Measurements from ENCODE around the gene ITPR2. TPM values are rescaled to one million over a fixed set of nuclear protein-coding genes. Genes with fewer than 3 reads are reported as not detected.

Gene ITPR2
- polyA plus RNA-seq, 1 experiment = 3.4 TPM

DNA sequence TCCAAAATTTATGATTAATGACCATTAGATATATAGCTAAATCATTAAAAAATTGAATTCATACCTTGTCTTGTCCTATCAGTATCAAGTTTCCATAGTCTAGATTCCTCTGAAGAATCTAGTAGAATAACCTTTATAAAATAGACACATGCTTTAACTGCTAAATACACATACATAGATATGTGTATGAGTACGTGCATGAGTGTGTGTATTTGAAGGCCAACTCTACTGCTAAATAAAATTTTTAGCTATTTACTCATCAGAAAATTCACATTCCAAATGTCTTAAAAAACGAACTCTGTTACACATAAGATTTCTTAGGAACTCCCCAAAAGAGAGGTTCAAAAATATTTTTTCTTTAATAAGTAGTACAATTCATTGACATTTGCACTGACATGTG lies 404.6 kb downstream of the ITPR2 start:
- no peaks in the 10 kb centered on the region for H3K9me3 ChIP-seq (ENCODE audit: control insufficient read depth, insufficient read depth, low read length)
- CTCF ChIA-PET = interaction anchor here (0.6 to 1.7 kb wide), 4 partner anchors 14 to 309 kb away, joined by 3 to 5 read pairs (median 3); no protein-coding TSS in a partner anchor
- TF ChIP-seq, protein P1, sequence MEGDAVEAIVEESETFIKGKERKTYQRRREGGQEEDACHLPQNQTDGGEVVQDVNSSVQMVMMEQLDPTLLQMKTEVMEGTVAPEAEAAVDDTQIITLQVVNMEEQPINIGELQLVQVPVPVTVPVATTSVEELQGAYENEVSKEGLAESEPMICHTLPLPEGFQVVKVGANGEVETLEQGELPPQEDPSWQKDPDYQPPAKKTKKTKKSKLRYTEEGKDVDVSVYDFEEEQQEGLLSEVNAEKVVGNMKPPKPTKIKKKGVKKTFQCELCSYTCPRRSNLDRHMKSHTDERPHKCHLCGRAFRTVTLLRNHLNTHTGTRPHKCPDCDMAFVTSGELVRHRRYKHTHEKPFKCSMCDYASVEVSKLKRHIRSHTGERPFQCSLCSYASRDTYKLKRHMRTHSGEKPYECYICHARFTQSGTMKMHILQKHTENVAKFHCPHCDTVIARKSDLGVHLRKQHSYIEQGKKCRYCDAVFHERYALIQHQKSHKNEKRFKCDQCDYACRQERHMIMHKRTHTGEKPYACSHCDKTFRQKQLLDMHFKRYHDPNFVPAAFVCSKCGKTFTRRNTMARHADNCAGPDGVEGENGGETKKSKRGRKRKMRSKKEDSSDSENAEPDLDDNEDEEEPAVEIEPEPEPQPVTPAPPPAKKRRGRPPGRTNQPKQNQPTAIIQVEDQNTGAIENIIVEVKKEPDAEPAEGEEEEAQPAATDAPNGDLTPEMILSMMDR (IDR thresholded peaks at IDR 0.05; ENCODE audit: low read depth, low read length) = no peak
- no peak overlapping the region for H3K27ac ChIP-seq (ENCODE audit: low read depth, low read length)
- H3K27me3 ChIP-seq (ENCODE audit: control insufficient read depth, insufficient read depth, low read length) = no peaks in the 10 kb centered on the region
- no peak for DNase-seq (ENCODE audit: low read depth, low spot score)
- POLR2A ChIA-PET = no interaction called here
- no peak overlapping the region for H3K4me3 ChIP-seq (ENCODE audit: low read depth, low read length)

DNA sequence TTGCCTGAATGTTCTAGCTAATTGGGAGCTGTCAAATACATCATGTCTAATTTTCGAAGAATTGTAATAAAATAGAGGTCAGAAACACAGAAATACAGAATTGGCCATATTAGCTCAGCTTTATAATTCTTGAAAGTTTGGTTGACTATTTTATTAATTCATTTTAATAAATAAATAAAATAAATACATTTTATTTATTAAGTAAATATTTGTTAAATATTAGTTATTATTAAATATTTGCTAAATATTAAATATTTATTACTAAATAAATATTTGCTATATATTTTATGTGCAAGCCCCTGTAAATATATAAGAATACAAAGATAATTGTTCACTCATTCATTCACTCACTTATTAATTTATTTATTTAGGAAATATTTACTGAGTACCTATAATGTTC lies 406.3 kb downstream of the ITPR2 start:
- POLR2A ChIA-PET = no interaction called here
- TF ChIP-seq, protein P1 (IDR thresholded peaks at IDR 0.05; ENCODE audit: low read depth, low read length) = no peak
- no peak for DNase-seq (ENCODE audit: low read depth, low spot score)
- CTCF ChIA-PET = interaction anchor here (1.1 to 1.9 kb wide), 2 partner anchors 7 to 308 kb away, joined by 4 to 8 read pairs; no protein-coding TSS in a partner anchor
- H3K27ac ChIP-seq (ENCODE audit: low read depth, low read length) = no peak overlapping the region
- H3K27me3 ChIP-seq (ENCODE audit: control insufficient read depth, insufficient read depth, low read length) = no peaks in the 10 kb centered on the region
- no peaks in the 10 kb centered on the region for H3K9me3 ChIP-seq (ENCODE audit: control insufficient read depth, insufficient read depth, low read length)
- no peak overlapping the region for H3K4me3 ChIP-seq (ENCODE audit: low read depth, low read length)

DNA sequence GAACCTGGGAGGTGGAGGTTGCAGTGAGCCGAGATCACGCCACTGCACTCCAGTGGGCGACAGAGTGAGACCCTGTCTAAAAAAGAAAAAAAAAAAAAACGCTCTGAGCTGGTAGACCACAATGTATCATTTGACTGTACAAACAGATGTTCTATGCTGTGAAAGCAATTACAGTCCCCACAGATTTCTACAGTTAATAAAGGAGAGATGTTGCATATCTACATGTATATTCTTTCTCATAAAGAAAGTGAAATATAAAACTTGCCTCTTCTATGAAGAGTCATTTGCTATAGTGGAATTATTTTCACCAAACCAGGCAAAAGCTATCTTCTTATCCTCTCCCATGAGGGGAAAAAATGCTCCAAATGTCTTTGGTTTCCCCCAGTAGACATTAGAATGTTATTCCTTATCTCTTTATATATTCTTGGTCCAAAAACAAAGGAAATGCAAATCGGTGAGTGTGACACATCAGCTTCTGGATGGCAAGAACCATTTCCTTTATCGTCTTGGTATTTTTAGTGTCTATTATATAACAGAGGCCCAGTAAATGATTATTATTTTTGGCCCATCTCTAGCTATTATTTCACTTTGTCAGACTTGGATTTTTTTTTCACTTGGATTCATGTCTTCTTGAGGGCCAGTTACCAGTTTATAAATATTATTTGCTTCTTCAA lies 407.3 kb downstream of the ITPR2 start:
- H3K9me3 ChIP-seq (ENCODE audit: control insufficient read depth, insufficient read depth, low read length) = no peaks in the 10 kb centered on the region
- H3K27me3 ChIP-seq (ENCODE audit: control insufficient read depth, insufficient read depth, low read length) = no peaks in the 10 kb centered on the region
- no peak overlapping the region for H3K27ac ChIP-seq (ENCODE audit: low read depth, low read length)
- POLR2A ChIA-PET = no interaction called here
- CTCF ChIA-PET = interaction anchor here (0.7 to 1.9 kb wide), 3 partner anchors 8 to 328 kb away, joined by 3 to 8 read pairs (median 4); no protein-coding TSS in a partner anchor
- TF ChIP-seq, protein P1 (IDR thresholded peaks at IDR 0.05; ENCODE audit: low read depth, low read length) = no peak
- DNase-seq (ENCODE audit: low read depth, low spot score) = no peak
- H3K4me3 ChIP-seq (ENCODE audit: low read depth, low read length) = no peak overlapping the region

DNA sequence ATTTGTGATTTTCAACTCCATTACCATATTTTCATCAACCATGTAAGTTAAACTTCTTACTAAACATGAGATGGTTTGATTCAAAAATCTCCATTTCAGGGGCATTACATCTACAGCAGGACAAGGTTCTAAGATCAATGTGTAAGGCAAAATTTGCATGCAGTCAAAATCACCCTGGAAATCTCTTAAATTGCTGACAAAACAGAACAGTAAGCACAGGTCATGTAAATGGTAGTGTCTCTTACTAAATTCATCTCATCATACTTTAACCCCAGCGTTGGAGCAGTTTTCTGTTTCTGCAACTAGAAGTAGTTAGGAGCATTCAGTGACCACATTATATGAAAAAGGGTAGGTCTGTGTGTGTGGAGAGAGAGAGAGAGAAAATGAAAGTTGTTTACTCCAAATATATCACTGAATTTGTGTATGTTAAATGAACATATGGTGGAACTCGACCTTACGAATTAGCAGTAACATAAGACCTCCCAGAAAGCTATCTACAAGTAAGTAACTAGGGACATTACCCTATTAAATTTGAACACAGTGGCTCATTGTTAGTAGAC lies 410.1 kb downstream of the ITPR2 start:
- DNase-seq (ENCODE audit: low read depth, low spot score) = no peak
- POLR2A ChIA-PET = no interaction called here
- CTCF ChIA-PET = interaction anchor here (1.3 kb wide), 1 partner anchor 87 kb away, joined by 3 read pairs; no protein-coding TSS in a partner anchor
- Histone ChIP-seq H3K27me3 (ENCODE audit: control insufficient read depth, insufficient read depth, low read length) (no peaks in the 10 kb centered on the region), H3K9me3 (ENCODE audit: control insufficient read depth, insufficient read depth, low read length) (no peaks in the 10 kb centered on the region), H3K27ac (ENCODE audit: low read depth, low read length) (no peak overlapping the region), H3K4me3 (ENCODE audit: low read depth, low read length) (no peak overlapping the region)
- TF ChIP-seq, protein P1 (IDR thresholded peaks at IDR 0.05; ENCODE audit: low read depth, low read length) = no peak

DNA sequence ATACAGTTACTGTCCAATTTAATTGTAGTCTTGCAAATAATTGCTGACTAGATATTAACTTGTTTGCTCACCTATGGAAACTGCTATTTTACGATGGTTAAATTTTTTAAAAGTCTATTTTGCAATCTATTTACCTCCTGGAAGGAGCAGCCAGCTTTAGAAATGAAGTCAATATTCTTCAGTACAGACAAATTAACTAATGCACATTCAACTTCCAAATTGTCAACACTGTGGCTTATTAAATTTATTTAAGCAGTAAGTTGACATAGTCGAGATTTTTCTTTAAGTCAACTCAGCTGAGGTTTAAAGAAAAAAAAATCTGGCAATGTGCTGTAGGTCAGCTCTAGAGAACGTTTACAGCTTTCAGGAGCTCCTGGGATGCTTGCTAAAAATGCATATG lies 416.4 kb downstream of the ITPR2 start:
- no peak overlapping the region for H3K27ac ChIP-seq (ENCODE audit: low read depth, low read length)
- no peak overlapping the region for H3K4me3 ChIP-seq (ENCODE audit: low read depth, low read length)
- no peaks in the 10 kb centered on the region for H3K27me3 ChIP-seq (ENCODE audit: control insufficient read depth, insufficient read depth, low read length)
- TF ChIP-seq, protein P1 (IDR thresholded peaks at IDR 0.05; ENCODE audit: low read depth, low read length) = no peak
- POLR2A ChIA-PET = no interaction called here
- H3K9me3 ChIP-seq (ENCODE audit: control insufficient read depth, insufficient read depth, low read length) = no peaks in the 10 kb centered on the region
- no peak for DNase-seq (ENCODE audit: low read depth, low spot score)
- CTCF ChIA-PET = no interaction called here
